Measurements from ENCODE around the gene KLF3.

DNA sequence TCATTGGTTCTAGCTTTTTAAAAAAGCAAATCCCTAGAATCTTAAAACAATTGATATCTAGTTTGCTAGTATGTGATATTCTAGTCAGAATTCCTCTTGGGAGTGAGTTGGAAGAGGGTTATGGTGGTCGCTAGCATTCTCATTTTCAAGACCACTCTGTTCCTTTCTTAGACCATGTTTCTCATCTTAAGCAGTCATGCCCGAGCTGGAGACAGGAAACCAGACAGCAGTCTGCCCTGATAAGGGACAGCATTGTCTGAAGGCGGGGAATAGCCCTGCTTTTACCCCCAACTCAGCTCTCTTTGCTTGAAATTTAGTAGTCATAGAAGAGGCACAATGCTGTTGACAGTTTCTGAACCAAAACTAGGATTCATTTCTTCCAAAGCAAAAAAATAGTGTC, 5.2 kb downstream of the KLF3 start:
- TF ChIP-seq GATA2 (IDR thresholded peaks at IDR 0.05; ENCODE audit: low read depth, low read length) (no peak), GATA3 (IDR thresholded peaks at IDR 0.05; ENCODE audit: low read depth, low read length) (no peak)

All from SH-SY5Y (cell line).